Measurements from ENCODE around the gene SLC6A6.

DNA sequence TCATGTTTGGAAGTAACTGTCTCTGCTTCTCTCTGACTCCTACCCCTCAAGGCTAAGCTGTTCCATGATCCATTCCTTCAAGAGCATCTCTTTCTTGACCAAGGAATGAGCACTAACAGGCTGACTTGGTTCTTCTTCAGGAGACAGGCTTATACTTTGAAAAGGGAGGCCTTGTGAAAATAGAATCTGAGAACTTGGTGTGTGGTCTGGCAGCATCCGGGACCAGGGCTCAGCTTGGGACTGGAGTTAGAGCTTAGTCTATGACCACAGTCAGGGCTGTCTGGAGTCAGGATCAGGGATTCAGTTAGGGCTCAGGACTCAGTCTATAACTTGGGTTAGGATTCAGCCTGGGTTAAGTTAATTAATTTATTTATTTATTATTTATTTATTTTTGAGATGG lies 44.9 kb upstream of the SLC6A6 start:
- TF ChIP-seq, protein P1, sequence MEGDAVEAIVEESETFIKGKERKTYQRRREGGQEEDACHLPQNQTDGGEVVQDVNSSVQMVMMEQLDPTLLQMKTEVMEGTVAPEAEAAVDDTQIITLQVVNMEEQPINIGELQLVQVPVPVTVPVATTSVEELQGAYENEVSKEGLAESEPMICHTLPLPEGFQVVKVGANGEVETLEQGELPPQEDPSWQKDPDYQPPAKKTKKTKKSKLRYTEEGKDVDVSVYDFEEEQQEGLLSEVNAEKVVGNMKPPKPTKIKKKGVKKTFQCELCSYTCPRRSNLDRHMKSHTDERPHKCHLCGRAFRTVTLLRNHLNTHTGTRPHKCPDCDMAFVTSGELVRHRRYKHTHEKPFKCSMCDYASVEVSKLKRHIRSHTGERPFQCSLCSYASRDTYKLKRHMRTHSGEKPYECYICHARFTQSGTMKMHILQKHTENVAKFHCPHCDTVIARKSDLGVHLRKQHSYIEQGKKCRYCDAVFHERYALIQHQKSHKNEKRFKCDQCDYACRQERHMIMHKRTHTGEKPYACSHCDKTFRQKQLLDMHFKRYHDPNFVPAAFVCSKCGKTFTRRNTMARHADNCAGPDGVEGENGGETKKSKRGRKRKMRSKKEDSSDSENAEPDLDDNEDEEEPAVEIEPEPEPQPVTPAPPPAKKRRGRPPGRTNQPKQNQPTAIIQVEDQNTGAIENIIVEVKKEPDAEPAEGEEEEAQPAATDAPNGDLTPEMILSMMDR (IDR thresholded peaks at IDR 0.05): no peak
- no peak for TF ChIP-seq POLR2A (IDR thresholded peaks at IDR 0.05)
